Measurements from ENCODE around the gene AKR1C1.

- no peak for TF ChIP-seq ATF6 (CRISPR knock-in tag; conservative IDR thresholded peaks at IDR 0.05)
- no peak for TF ChIP-seq ZNF121 (CRISPR knock-in tag; IDR thresholded peaks at IDR 0.05)
These were observed 36.8 kb upstream of the AKR1C1 start for GRCh38 chr10:4926400-4926799.

Measured in HepG2 (cell line).